Islet of Langerhans (tissue), 1 donor: ENCODE results near the gene UBE2S.

Source experiments
- FAIRE-seq: peaks from one replicate; lab custom pipeline; 2011; peaks lifted over from hg19 to GRCh38; lab: Jason Lieb, UNC

The UBE2S gene

DNA sequence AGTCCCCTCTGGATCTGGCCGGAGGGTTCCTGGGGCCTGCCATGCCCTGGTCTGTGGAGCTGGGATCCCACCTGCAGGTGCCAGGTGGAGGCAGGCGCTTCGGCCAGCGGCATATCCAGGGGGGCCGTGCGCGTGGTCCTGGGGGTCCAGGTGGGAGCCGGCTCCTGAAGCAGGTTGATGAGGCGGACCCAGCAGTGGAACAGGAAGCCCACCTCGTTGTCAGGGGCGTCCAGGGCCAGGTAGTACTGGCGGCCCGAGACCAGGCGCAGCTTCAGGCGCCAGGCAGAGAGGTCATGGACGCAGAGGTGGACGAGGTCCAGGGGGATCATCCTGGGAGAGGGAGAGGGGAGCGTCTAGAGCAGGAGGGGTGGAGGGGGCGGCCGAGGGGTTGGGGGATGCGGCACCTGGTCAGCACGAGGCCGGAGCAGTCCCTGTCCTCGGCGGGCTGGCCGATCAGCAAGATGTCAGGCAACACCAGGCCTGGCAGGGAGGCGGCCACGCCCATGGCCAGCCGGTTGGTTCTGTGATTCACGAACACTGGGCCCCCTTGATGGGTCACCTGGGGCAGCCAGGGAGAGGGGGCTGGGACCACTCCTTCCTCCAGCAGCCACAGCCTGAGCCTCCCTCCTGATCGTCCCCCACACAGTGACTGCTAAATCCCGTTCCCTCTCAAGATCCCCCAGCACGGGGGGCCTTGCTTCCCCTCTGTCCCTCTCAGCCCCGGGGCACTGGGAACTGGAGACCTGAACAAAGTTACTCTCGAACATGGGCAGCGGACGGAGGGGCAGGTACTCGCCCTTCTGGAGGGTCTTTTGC, 45.2 kb downstream of the UBE2S start:
- FAIRE-seq = no peak

DNA sequence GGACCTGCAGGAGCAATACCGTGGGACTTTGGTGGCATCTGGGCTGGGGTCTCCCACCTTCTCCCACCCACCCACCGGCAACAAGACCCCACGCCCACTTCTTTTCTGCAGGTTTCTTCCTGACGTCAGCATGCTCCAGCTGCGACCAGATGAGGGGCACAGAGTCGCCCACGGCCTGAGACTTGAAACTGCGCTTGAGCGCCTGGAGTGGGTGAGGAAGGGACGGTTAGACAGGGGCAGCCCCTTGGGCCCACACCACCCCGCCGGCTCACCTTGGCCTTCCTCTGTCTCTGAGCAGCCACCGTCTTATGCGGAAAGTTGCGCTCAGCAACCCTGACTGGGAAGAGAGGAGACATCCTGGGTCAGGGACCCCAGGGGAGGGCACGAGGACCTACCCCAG, 46.7 kb downstream of the UBE2S start:
- FAIRE-seq = no peak

DNA sequence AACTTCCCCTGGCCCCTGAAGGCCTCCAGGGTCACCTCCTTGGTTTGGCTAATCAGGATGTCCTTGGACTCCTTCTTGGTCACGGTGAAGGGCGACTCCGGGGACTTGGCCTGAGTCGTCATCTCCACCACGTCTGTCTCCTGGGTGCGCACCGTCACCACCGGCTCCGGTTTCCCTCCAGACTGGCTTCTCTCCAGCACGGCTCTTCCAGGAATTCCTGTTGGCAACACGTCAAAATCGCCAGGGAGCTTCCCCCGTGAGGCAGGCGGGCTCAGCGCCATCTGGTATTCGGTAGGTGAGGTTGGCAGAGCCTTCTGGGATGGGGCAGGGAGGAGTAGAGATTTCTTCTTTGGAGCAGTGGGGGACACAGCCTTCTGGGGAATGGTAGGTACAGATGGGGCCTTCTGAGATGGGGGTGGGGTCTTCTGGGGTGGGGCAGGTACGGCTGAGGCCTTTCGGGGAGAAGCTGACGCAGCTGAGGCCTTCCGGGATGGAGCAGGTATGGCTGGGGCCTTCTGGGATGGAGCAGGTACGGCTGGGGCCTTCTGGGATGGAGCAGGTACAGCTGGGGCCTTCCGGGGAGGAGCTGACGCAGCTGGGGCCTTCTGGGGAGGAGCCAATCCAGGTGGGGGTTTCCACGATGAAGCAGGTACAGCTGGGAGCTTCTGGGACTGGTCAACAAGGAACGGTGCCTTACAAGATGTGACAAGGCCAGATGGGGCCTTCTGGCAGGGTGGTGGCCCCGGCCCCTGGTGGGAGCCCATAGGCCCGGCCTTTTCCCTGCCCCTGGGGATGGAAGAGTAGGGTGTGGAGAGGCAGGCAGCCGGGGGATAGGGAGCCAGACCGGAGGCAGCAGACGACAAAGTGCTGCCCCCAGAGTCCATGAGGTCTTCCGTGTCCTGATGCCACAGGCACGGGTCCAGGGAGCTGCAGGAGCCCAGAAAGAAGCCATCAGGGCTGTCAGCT, 48.4 kb downstream of the UBE2S start:
- no peak for FAIRE-seq

DNA sequence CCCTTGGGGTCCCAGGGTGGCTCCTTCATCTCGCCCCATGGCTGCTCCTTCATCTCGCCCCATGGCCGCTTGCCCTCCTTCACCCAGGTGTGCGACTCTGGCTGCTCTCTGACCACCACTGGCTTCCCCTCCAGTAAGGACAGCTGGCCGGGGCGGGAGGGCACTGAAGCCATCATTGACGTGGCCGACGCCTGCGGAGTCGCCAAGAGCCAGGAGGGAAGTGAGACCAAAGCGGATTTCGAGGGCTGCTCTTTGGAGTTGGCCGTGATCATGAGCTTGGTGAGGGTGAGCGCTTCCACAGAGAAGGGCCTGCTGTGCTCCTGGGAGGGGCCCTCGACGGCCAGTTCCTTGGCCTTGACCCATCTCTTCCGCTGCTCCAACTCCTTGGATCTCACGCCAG, 49.1 kb downstream of the UBE2S start:
- FAIRE-seq = no peak

DNA sequence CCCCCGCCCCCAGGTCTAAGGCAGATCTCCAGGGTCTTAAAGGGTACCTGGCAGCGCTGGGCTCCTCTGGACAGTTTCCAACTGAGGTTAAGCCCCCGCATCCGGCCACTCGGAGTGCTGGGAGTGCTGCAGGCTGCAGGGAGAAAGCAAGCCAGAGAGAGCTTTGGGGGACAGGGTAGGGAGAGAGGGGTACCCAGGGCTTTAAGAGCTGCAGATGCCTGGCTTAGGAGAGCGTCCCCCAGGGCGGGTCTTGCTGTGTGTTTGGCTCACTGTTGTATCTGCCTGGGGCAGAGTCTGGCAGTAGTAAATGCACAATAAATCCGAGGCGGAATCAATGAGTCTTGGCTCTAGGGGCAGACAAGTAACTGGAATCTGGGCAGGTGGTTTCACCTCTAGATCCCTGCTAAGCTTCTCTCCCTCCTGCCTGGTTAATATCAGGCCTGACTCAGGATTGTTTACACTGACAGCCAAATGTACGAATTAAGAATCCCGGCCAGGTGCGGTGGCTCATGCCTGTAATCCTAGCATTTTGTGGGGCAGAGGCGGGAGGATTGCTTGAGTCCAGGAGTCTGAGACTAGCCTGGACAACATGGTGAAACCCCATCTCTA, 52.3 kb downstream of the UBE2S start:
- no peak for FAIRE-seq

DNA sequence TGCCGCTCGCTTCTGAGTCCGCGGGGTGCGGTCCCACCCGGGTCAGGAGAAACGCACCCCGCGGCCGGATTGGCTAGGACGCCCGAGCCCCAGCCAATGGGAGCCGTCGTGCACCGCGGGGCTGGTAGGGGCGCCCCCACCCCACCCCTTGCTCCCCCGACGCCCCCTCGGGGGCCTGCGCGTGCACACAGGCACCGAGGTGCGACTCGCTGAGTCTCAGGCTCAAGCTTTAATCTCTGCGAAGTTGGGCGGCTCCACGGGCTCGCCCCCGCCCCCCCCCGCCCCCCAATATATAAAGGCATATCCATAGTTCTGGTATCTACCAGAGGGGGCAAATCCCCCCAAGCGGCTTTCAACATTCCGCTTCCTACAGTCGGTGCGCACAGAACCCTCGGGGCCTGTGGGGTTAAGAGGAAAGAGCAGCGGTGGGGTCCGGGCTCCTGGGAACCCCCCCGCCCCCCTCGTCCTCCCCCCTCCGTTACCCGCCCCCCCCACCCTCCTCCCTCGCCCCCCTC, 52.8 kb downstream of the UBE2S start, which contains the start of gene COX6B2:
COX6B2 (minus strand) TSS at position 22 of the 515 bp plus-strand sequence. CDS start 198 bp downstream, outside the sequence.
- FAIRE-seq = no peak

DNA sequence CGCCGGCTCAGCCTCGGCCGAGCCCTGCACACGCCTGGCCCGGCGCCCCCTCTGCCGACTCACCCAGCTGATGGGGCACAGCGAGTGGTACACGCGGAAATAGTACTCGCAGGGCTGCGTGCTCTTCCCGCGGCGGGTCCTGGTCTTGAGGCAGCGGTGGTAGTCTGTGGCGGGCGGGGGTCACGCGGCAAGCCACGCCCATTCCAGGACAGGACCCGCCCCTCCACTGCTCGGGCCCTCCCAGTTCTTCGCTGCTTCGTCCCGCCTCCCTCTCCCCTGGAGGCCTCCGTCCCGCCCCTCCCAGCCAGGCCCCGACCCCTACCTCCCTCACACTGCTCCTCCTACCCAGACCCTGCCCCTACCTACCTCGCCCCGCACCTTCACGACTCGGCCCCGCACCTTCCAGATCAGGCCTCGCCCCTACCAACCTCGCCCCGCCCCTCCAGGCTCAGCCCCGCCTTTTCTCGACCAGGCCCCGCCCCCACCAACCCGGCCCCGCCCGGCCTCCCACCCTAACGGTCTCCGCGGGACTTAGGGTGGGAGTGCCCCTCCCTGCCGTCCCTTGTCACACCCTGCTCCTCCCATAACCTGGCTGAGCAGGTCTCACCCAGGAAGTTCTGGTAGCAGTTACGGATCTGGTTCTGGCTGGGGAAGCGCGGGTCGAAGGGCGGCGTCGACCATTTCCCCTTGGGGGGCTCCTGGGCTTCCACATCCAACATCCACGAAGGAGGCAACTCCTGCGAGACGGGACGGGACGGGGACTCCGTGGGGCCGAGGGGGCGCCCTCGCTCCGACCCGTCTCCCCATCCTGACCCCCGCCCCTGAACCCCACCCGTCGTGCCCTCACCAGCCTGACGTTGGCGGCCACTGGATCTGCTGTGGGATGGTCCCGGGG, 53.5 kb downstream of the UBE2S start:
- no peak for FAIRE-seq

DNA sequence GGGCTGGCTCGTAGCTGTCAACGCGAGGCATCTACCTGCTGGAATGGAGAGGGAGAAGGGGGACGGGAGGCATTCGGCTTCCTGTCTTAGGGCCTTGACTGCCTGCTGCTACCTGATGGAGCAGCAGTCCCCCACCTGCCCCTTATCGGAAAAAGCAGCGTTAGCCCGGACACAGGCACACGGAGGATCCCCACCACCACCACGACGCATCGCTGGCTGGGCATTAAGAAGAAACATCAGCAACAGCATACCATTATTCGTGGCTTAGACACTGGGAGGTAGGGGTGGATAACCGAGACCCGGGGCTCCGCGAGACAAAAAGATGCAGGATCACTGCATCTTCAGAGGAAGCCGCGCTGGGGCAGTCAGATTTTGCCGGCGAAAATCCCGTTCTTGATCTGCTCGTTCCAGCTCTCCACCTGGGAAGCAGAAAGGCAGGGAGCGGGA, 54.2 kb downstream of the UBE2S start:
- no peak for FAIRE-seq

DNA sequence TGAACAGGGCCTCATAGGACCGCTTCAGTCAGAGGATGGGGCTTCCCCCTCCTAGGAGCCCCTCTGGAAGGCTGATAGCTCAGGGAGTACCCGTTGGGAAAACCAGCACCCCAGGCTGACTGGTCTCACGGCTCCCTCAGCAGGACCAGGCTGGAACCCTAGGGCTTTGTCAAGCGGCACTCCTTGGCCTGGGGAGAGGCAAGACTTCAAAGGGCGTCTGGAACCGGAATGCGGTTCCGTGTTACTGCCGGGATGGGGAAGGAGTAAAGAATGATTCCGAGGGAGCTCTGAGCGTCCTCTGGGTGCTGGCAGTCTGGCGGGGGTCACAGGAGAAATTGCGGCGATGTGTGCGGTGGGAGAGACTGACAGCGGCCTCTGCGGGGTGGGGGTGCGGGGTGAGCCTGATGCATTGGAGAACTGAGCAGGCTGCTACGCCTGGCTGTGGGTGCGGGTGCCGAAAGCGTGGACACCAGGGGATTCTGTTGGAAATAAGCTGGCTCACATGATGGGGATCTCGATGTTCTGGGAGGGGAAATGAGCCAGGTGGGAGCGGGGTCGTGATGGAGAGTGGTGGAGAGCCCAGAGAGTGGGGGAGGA, 54.9 kb downstream of the UBE2S start:
- FAIRE-seq = no peak

DNA sequence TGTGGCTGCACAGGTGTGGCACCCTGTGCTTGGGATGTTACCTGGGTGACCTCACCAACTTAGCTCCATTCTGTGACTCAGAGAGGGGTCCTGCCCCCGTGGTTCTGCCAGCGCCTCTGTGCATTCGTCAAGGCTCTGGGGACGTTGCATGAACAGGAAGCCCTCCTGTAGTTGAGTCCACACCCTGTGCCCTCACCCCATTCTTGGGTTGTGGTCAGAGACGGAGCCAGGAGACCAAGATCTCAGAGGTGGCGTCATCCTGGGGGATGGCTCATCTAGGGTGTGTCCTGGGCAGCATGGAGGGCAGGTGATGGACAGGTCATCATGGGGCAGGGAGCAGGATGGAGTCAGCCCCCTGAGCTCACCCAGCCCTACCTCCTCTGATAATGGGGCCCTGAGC, 55.5 kb downstream of the UBE2S start:
- no peak for FAIRE-seq

DNA sequence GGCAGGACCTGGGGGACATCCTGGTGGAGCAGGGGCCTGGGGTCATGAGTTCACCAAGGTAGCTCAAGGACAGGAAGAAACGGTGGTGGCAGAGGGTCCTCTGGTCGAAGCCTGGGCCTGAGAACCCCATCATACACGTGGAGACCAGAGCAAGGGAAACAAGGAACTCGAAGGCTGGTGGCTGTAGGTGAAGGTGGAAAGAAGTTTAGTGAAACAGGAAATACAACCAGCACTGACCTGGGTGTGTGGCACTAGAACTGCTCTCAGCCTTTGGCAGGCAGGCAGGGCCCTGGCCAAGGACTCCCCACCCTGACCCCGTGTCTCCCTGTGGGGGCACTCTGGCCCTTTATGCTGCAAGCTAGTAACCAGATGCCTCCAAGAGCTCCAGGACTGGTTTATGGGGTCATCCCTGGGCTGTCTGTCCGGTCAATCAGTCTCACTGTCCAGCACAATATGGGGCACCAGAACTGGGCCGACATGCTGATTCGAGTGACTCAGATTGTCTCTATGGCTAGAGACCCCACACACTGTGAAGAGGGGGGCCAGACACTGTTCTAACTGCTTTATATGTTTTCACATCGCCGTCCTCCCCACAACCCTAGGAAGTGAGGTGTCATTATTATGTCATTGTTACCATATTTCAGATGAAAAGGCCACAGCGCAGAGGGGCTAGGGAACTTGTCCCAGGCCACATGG, 56.8 kb downstream of the UBE2S start:
- FAIRE-seq = no peak
